Suprapubic skin (tissue), 4 donors: ENCODE data around the gene CORO2A. TPM values are rescaled to one million over a fixed set of nuclear protein-coding genes. Genes with fewer than 3 reads are reported as not detected.

Experiments used
- DNase-seq, 2 donors: peaks; one replicate each; pipeline ENCODE4 v3.0.0-alpha.2; 2019; ENCODE audit warnings: low spot score in 2 of 2
- H3K27ac ChIP-seq: fragments of 200-600 bp; sonication (generic); one replicate; pipeline ENCODE4 v1.5.1; 2019
- H3K27me3 ChIP-seq: fragments of 200-600 bp; sonication (generic); one replicate; pipeline ENCODE4 v1.5.1; 2019
- H3K36me3 ChIP-seq: fragments of 200-600 bp; sonication (generic); one replicate; pipeline ENCODE4 v1.5.1; 2019
- H3K4me1 ChIP-seq: fragments of 200-600 bp; sonication (generic); one replicate; pipeline ENCODE4 v1.5.1; 2019
- H3K4me3 ChIP-seq: fragments of 200-600 bp; sonication (generic); one replicate; pipeline ENCODE4 v1.5.1; 2019; ENCODE audit warnings: mild to moderate bottlenecking
- H3K9me3 ChIP-seq: fragments of 200-600 bp; sonication (generic); one replicate; pipeline ENCODE4 v1.5.1; 2019
- EP300 ChIP-seq: sonication (generic); formaldehyde crosslinking; IDR thresholded peaks from one replicate; pipeline ENCODE4 v1.6.1; 2017; ENCODE audit warnings: antibody characterized with exemption
- POLR2A ChIP-seq, 2 donors: fragments of 450-650 bp; IDR thresholded peaks; one replicate each; pipeline ENCODE4 v1.6.1; 2017; ENCODE audit warnings: antibody characterized with exemption in 2 of 2, mild to moderate bottlenecking in 2 of 2, moderate library complexity in 2 of 2
- POLR2AphosphoS5 ChIP-seq, 3 donors: sonication (generic); formaldehyde crosslinking; IDR thresholded peaks; one replicate each; pipeline ENCODE4 v1.6.1; 2017; ENCODE audit warnings: antibody characterized with exemption in 3 of 3
- WGBS: methylation state at CpG from one replicate; pipeline ENCODE4 v1.1.5; 2018; 5-methylcytosine and 5-hydroxymethylcytosine counted together
- total RNA-seq, 4 donors: library from RNA; depleted of rRNA; stranded (reverse); fragments of >200 nt; gene quantifications; one replicate each; pipeline ENCODE4 v1.1.0, GENCODE V29; 2016
- TF ChIP-seq, protein P1 (sequence below), 2 donors: fragments of 200-600 bp in 1 of 2; fragments of 450-650 bp in 1 of 2; sonication (generic) in 1 of 2; IDR thresholded peaks; one replicate each; pipeline ENCODE4 v1.5.1; 2016 to 2019; ENCODE audit warnings: antibody characterized with exemption in 2 of 2, mild to moderate bottlenecking in 1 of 2, moderate library complexity in 1 of 2

The CORO2A gene
- total RNA-seq, 4 donors from 2014 or later = 17.5 to 25.0 (median 19.9) TPM

DNA sequence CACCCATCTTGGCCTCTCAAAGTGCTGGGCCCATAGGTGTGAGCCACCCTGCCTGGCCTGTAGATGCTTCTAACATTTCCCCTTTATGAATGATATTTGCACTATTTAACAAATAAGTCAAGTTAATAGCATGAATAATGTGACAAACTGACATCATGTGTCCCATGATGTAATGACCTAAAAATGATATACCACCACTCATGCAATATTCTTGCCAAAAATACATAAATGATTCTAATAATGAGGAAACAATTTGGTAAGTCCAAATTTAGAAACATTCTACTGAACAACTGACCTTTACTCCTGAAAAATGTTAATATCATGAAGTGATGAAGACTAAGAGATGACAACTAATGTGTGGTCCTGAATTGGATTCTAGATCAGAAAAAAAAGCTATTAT, 39.9 kb downstream of the CORO2A start:
- Histone ChIP-seq H3K9me3 (no peaks in the 10 kb centered on the region), H3K4me1 (peaks cover 6% of the 10 kb centered on the region), H3K36me3 (peaks cover 4% of the 10 kb centered on the region), H3K27ac (no peak overlapping the region), H3K4me3 (no peak overlapping the region), H3K27me3 (no peaks in the 10 kb centered on the region)
- DNase-seq = no peak
- TF ChIP-seq POLR2AphosphoS5 (IDR thresholded peaks at IDR 0.05) = no peak
- TF ChIP-seq EP300 = no peak
- TF ChIP-seq POLR2A (IDR thresholded peaks at IDR 0.05) = no peak
- TF ChIP-seq, protein P1, sequence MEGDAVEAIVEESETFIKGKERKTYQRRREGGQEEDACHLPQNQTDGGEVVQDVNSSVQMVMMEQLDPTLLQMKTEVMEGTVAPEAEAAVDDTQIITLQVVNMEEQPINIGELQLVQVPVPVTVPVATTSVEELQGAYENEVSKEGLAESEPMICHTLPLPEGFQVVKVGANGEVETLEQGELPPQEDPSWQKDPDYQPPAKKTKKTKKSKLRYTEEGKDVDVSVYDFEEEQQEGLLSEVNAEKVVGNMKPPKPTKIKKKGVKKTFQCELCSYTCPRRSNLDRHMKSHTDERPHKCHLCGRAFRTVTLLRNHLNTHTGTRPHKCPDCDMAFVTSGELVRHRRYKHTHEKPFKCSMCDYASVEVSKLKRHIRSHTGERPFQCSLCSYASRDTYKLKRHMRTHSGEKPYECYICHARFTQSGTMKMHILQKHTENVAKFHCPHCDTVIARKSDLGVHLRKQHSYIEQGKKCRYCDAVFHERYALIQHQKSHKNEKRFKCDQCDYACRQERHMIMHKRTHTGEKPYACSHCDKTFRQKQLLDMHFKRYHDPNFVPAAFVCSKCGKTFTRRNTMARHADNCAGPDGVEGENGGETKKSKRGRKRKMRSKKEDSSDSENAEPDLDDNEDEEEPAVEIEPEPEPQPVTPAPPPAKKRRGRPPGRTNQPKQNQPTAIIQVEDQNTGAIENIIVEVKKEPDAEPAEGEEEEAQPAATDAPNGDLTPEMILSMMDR (IDR thresholded peaks at IDR 0.05) = no peak

DNA sequence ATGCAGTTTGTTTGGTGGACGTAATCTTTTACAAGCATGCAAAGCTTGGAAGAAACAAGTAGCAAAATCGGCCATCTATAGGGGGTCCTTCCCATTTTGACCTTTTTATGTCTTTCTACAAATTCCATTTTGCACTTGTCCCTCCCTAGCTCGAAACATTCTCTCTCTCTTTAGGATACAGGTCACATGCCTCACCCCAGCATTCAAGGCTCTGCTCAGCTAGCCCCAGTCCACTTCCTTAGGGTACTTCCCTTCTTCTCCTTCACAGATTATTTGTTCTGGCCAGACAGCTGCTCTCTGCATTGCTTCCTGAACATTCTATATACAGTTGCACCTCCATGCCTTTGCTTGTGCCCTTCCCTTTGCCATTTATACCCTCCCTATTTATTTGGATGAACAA, 41.7 kb downstream of the CORO2A start:
- H3K36me3 ChIP-seq = no peaks in the 10 kb centered on the region
- WGBS = 87% methylated on average over 3 of the region's 3 CpGs
- no peaks in the 10 kb centered on the region for H3K9me3 ChIP-seq
- no peak overlapping the region for H3K4me3 ChIP-seq
- no peak for TF ChIP-seq POLR2AphosphoS5 (IDR thresholded peaks at IDR 0.05)
- TF ChIP-seq, protein P1 (IDR thresholded peaks at IDR 0.05) = no peak
- H3K4me1 ChIP-seq = peaks cover 24% of the 10 kb centered on the region
- DNase-seq = peak in 1 of 2 donors; percentile 6
- H3K27me3 ChIP-seq = no peaks in the 10 kb centered on the region
- no peak overlapping the region for H3K27ac ChIP-seq

DNA sequence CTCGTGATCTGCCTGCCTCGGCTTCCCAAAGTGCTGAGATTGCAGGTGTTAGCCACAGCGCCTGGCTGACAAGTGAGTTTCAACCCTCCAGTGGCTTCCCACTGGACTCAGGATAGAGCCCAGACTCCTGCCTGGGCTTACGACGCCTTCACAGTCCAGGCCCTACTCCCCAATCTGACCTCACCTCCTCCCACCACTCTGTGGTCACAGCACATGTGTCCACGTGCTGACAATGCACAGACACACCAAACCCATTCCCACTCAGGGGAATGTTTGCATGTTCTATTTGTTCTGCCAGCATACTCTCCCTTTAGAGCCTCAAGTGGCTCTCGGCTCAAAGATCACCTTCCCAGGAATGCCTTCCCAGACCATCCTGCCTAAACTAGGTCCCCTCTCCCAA, 42.3 kb downstream of the CORO2A start:
- WGBS = 77% methylated on average over 7 of the region's 7 CpGs

DNA sequence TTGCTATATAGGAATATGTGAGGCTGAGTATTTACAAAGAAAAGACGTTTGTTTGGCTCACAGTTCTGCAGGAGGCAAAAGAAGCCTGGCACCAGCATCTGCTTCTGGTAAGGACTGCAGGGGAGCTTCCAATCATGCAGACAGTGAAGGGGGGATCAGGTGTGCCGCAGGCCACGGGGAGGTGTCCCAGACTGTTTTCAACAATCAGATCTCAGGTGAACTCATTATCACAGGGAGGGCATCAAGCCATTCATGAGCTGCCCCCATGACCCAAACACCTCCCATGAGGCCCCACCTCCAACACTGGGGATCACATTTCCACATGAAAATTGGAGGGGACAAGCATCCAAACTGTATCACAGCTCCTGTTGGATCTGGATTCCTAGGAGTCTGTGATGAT, 43.0 kb downstream of the CORO2A start:
- DNase-seq = no peak
- H3K4me3 ChIP-seq = no peak overlapping the region
- no peak for TF ChIP-seq EP300
- no peaks in the 10 kb centered on the region for H3K36me3 ChIP-seq
- 64% methylated on average over 3 of the region's 3 CpGs for WGBS
- no peak overlapping the region for H3K27ac ChIP-seq
- peaks cover 27% of the 10 kb centered on the region for H3K4me1 ChIP-seq
- no peaks in the 10 kb centered on the region for H3K9me3 ChIP-seq
- no peaks in the 10 kb centered on the region for H3K27me3 ChIP-seq

More for the DNA sequence above, 42.3 kb downstream of the CORO2A start:
- TF ChIP-seq, protein P1 (IDR thresholded peaks at IDR 0.05) = no peak
- TF ChIP-seq POLR2AphosphoS5 (IDR thresholded peaks at IDR 0.05) (no peak), POLR2A (IDR thresholded peaks at IDR 0.05) (no peak), EP300 (no peak)
- H3K36me3 ChIP-seq = no peaks in the 10 kb centered on the region
- peaks cover 25% of the 10 kb centered on the region for H3K4me1 ChIP-seq
- H3K9me3 ChIP-seq = no peaks in the 10 kb centered on the region
- no peak for DNase-seq
- no peak overlapping the region for H3K4me3 ChIP-seq
- no peak overlapping the region for H3K27ac ChIP-seq
- H3K27me3 ChIP-seq = no peaks in the 10 kb centered on the region

DNA sequence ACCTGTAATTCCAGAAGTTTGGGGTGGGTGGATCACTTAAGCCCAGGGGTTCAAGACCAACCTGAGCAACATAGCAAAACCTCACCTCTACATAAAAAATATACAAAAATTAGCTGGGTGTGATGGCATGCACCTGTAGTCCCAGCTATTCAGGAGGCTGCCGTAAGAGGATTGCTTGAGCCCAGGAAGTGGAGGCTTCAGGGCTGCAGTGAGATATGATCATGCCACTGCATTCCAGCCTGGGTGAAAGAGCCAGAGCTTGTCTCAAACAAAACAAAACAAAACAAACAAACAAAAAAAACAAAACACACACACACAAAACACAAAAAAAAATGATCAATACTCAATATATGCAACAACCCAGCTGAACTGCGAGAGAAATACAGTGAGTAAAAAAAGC, 44.0 kb downstream of the CORO2A start:
- WGBS = 84% methylated on average over 2 of the region's 2 CpGs
- H3K4me3 ChIP-seq = no peak overlapping the region
- H3K27ac ChIP-seq = no peak overlapping the region
- peaks cover 34% of the 10 kb centered on the region for H3K4me1 ChIP-seq
- H3K27me3 ChIP-seq = no peaks in the 10 kb centered on the region
- H3K9me3 ChIP-seq = no peaks in the 10 kb centered on the region
- no peak for DNase-seq
- no peaks in the 10 kb centered on the region for H3K36me3 ChIP-seq
- TF ChIP-seq EP300 (no peak), POLR2A (IDR thresholded peaks at IDR 0.05) (no peak), POLR2AphosphoS5 (IDR thresholded peaks at IDR 0.05) (no peak)
- TF ChIP-seq, protein P1 (IDR thresholded peaks at IDR 0.05) = no peak

DNA sequence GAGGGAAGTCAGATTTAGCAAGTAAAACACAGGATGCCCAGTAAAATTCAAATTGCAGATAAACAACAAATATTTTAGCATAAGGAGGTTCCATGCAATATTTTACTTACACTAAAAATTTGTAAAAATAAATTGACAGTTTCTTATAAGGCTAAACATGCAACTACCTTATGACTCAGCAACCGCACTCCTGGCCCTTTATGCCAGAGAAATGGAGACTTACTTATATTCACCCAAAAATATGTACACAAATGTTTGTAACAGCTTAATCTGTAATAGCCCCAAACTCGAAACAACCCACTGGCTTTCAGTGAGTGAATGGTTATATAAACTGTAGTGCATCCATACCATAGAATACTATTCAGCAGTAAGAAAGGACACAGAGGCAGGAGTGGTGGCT, 44.9 kb downstream of the CORO2A start:
- H3K4me1 ChIP-seq = peaks cover 42% of the 10 kb centered on the region

More for the DNA sequence above, 44.9 kb downstream of the CORO2A start:
- no peak for DNase-seq
- no peak for TF ChIP-seq POLR2AphosphoS5 (IDR thresholded peaks at IDR 0.05)
- no peak for TF ChIP-seq POLR2A (IDR thresholded peaks at IDR 0.05)
- TF ChIP-seq, protein P1 (IDR thresholded peaks at IDR 0.05) = no peak
- no peak for TF ChIP-seq EP300
- H3K4me3 ChIP-seq = no peak overlapping the region
- no peaks in the 10 kb centered on the region for H3K36me3 ChIP-seq
- WGBS = 81% methylated on average over 2 of the region's 2 CpGs
- no peak overlapping the region for H3K27ac ChIP-seq
- H3K27me3 ChIP-seq = no peaks in the 10 kb centered on the region
- H3K9me3 ChIP-seq = no peaks in the 10 kb centered on the region
